ENCODE measurements around the gene TMEM63B.

TMEM63B gene

GRCh38 chr6:44126320-44127149, 819 bp upstream of the TMEM63B start:
- Histone ChIP-seq H3K4me3 (ENCODE audit: low read length) (peak overlapping the region; percentile 84), H3K27ac (ENCODE audit: low read length) (no peak overlapping the region), H3K9ac (ENCODE audit: low read length) (peak overlapping the region; percentile 71), H3K4me1 (ENCODE audit: control insufficient read depth, low read depth, low read length) (peaks cover 20% of the 10 kb centered on the region), H3K27me3 (ENCODE audit: control insufficient read depth, insufficient read depth, low read length) (no peaks in the 10 kb centered on the region), H3K36me3 (ENCODE audit: control insufficient read depth, low read depth, low read length) (no peaks in the 10 kb centered on the region), H3K9me3 (ENCODE audit: control insufficient read depth, low read depth, low read length) (no peaks in the 10 kb centered on the region)

DNA sequence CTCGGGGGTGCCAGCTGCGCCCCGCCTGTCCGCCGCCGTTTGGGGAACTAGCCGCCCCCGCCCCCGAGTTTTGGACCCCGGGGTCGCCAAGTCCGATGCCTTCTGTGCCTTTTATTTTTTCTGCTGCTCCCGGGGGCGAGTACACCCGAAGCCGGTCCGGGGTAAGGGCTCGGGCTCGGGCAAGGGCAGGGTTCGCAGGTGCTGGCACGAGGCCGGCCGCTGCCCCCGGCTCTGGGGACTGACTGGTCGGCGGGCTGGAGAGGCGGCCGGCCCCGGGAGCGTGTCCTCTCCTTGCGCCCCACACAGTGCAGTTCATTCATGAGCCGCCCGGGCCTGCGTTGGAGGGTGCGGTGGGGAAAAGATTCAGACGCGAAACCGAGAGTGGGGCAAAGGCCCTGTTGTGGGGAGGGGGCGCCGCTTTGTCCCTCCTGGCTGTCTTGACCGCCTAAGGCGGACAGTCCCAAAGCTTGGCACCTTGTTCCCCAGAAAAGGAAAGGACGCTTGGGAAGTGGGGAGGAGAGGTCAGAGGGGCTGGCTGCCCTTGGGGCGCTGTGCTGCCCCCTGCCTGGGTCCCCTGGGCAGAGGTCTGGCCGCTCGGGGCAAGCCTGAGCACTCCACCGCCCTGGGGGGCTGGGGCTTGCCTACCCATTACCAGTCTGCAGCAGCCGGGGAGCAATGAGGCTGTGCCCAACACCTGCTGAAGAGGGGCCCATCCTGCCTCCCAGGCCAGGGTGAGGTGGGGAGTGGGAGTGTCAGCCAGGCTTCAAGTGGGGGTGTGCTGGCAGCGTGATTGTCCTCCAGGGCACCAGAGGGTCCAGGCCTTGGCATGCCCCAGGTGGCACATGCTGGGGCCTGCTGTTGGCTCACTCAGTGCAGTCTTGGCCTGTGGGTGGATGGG, 915 bp downstream of the TMEM63B start:
- H3K4me1 ChIP-seq (ENCODE audit: control insufficient read depth, low read depth, low read length) = peaks cover 14% of the 10 kb centered on the region
- peak overlapping the region; percentile 70 for H3K4me3 ChIP-seq (ENCODE audit: low read length)
- H3K27ac ChIP-seq (ENCODE audit: low read length) = no peak overlapping the region
- no peaks in the 10 kb centered on the region for H3K36me3 ChIP-seq (ENCODE audit: control insufficient read depth, low read depth, low read length)
- H3K9ac ChIP-seq (ENCODE audit: low read length) = peak overlapping the region; percentile 37
- H3K9me3 ChIP-seq (ENCODE audit: control insufficient read depth, low read depth, low read length) = no peaks in the 10 kb centered on the region
- H3K27me3 ChIP-seq (ENCODE audit: control insufficient read depth, insufficient read depth, low read length) = no peaks in the 10 kb centered on the region

- Histone ChIP-seq H3K4me1 (ENCODE audit: control insufficient read depth, low read depth, low read length) (peaks cover 21% of the 10 kb centered on the region), H3K9me3 (ENCODE audit: control insufficient read depth, low read depth, low read length) (no peaks in the 10 kb centered on the region), H3K27me3 (ENCODE audit: control insufficient read depth, insufficient read depth, low read length) (no peaks in the 10 kb centered on the region), H3K4me3 (ENCODE audit: low read length) (no peak overlapping the region), H3K36me3 (ENCODE audit: control insufficient read depth, low read depth, low read length) (no peaks in the 10 kb centered on the region), H3K9ac (ENCODE audit: low read length) (no peak overlapping the region), H3K27ac (ENCODE audit: low read length) (no peak overlapping the region)
Measured at GRCh38 chr6:44129841-44130322, 2.5 kb downstream of the TMEM63B start.

- H3K9ac ChIP-seq (ENCODE audit: low read length) = no peak overlapping the region
- H3K27me3 ChIP-seq (ENCODE audit: control insufficient read depth, insufficient read depth, low read length) = no peaks in the 10 kb centered on the region
- H3K9me3 ChIP-seq (ENCODE audit: control insufficient read depth, low read depth, low read length) = no peaks in the 10 kb centered on the region
- H3K4me1 ChIP-seq (ENCODE audit: control insufficient read depth, low read depth, low read length) = peaks cover 13% of the 10 kb centered on the region
- H3K36me3 ChIP-seq (ENCODE audit: control insufficient read depth, low read depth, low read length) = no peaks in the 10 kb centered on the region
- H3K27ac ChIP-seq (ENCODE audit: low read length) = no peak overlapping the region
- no peak overlapping the region for H3K4me3 ChIP-seq (ENCODE audit: low read length)
Measured at GRCh38 chr6:44131892-44132291, 4.5 kb downstream of the TMEM63B start.

DNA sequence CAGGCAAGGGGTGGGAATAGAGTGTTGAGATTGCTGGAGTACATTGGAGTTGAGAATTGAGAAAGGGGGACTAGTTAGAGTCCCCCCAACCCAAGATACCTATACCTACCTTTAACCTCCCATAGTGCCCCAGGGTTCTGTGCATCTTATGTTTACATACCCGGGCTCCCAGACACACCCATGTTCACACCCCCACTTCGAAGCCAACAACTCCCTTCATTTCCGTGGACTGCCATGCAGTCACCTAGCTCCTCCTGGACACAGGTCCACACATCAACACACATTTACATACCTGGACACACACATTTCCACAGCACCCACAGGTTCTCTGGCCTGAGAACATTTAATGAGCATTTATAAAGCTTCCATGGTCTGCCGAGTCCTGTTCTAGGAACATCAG, 5.1 kb downstream of the TMEM63B start:
- Histone ChIP-seq H3K27ac (ENCODE audit: low read length) (no peak overlapping the region), H3K9ac (ENCODE audit: low read length) (no peak overlapping the region)

DNA sequence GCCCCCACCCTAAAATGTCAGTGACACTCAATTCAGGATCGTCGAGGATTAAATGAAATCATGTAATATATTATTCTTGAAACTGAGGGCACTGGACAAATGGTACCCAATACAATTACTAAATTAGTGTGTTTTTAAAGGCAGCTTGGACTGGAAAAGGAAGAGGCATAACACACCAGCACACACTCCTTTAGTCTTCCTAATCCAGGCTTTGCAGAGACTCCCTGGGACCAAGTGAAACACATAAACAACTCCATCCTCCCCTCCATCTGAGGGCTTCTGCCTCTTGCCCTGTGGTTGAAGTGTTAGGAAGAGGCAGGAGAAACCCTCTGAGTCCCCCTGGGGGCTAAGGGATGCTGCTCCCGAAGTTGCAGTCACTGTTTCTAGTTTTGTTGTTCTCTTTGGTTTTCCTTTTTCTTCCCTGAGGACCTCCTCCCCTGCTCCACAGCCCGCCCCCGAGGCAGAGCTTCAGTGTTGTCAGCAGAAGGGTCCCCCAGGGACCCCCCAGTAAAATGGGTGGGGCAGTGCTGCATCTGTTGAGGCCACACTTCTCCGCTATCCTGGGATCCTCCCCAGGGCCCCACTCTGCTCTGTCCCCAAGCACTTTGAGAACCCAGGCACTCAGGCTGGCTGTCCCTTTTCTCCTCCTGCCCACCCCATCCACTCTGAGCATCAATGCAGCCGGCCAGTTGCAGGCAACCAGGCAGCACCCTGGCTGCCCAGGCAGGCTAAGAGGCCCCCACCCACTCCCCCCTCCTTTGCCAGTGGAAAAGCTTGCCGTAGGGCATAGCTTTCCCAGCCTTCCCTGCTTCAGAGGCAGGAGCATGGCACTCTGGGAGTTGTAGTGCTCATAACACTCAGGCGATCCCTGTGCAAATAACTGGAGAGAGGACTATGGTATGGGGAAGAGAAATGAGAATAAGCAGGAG, 5.9 kb downstream of the TMEM63B start:
- Histone ChIP-seq H3K4me1 (ENCODE audit: control insufficient read depth, low read depth, low read length) (peaks cover 13% of the 10 kb centered on the region), H3K27ac (ENCODE audit: low read length) (no peak overlapping the region), H3K36me3 (ENCODE audit: control insufficient read depth, low read depth, low read length) (peaks cover 5% of the 10 kb centered on the region), H3K4me3 (ENCODE audit: low read length) (peak overlapping the region; percentile 4), H3K27me3 (ENCODE audit: control insufficient read depth, insufficient read depth, low read length) (no peaks in the 10 kb centered on the region), H3K9ac (ENCODE audit: low read length) (no peak overlapping the region), H3K9me3 (ENCODE audit: control insufficient read depth, low read depth, low read length) (no peaks in the 10 kb centered on the region)

More for the DNA sequence above, 5.1 kb downstream of the TMEM63B start:
- H3K27me3 ChIP-seq (ENCODE audit: control insufficient read depth, insufficient read depth, low read length) = no peaks in the 10 kb centered on the region
- no peaks in the 10 kb centered on the region for H3K9me3 ChIP-seq (ENCODE audit: control insufficient read depth, low read depth, low read length)
- H3K36me3 ChIP-seq (ENCODE audit: control insufficient read depth, low read depth, low read length) = peaks cover 5% of the 10 kb centered on the region
- peaks cover 13% of the 10 kb centered on the region for H3K4me1 ChIP-seq (ENCODE audit: control insufficient read depth, low read depth, low read length)
- H3K4me3 ChIP-seq (ENCODE audit: low read length) = no peak overlapping the region

- Histone ChIP-seq H3K27me3 (ENCODE audit: control insufficient read depth, insufficient read depth, low read length) (no peaks in the 10 kb centered on the region), H3K9ac (ENCODE audit: low read length) (no peak overlapping the region), H3K4me3 (ENCODE audit: low read length) (no peak overlapping the region), H3K9me3 (ENCODE audit: control insufficient read depth, low read depth, low read length) (no peaks in the 10 kb centered on the region), H3K27ac (ENCODE audit: low read length) (no peak overlapping the region), H3K36me3 (ENCODE audit: control insufficient read depth, low read depth, low read length) (peaks cover 5% of the 10 kb centered on the region), H3K4me1 (ENCODE audit: control insufficient read depth, low read depth, low read length) (peaks cover 16% of the 10 kb centered on the region)
Measured at GRCh38 chr6:44133981-44134711, 6.8 kb downstream of the TMEM63B start.

DNA sequence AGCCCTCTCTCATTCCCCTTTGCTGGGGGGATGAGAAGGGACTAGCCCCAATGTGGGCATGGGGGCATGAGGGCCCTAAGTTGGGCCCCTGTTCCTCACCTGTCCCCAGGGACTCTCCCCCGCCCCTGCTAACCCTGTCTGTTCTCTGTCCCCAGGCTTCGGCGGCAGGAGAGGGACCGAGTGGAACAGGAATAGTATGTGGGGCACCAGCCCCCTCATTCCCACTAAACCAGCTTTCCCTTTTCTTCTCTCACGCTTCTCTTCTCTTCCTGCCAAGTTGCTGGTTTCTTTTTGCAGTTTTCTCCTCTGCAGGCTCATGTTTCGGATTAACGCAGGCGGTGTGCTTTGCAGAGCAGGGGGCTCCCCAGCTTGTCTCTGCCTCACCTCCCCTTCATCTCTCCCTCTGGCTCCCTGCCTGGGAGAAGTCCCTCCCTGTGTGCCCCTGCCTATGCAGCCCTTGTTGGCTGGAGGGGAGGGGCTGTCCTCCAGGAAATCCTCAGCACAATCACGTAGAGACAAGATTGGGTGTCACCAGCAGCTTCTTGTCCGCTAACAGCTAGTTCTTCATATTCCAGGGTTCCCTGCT, 7.9 kb downstream of the TMEM63B start:
- no peaks in the 10 kb centered on the region for H3K27me3 ChIP-seq (ENCODE audit: control insufficient read depth, insufficient read depth, low read length)
- H3K27ac ChIP-seq (ENCODE audit: low read length) = no peak overlapping the region
- no peak overlapping the region for H3K9ac ChIP-seq (ENCODE audit: low read length)
- H3K4me1 ChIP-seq (ENCODE audit: control insufficient read depth, low read depth, low read length) = peaks cover 16% of the 10 kb centered on the region
- H3K36me3 ChIP-seq (ENCODE audit: control insufficient read depth, low read depth, low read length) = peaks cover 8% of the 10 kb centered on the region
- no peaks in the 10 kb centered on the region for H3K9me3 ChIP-seq (ENCODE audit: control insufficient read depth, low read depth, low read length)
- H3K4me3 ChIP-seq (ENCODE audit: low read length) = no peak overlapping the region

GRCh38 chr6:44135875-44136274, 8.5 kb downstream of the TMEM63B start:
- peaks cover 16% of the 10 kb centered on the region for H3K4me1 ChIP-seq (ENCODE audit: control insufficient read depth, low read depth, low read length)
- no peak overlapping the region for H3K4me3 ChIP-seq (ENCODE audit: low read length)
- no peak overlapping the region for H3K27ac ChIP-seq (ENCODE audit: low read length)
- H3K9me3 ChIP-seq (ENCODE audit: control insufficient read depth, low read depth, low read length) = no peaks in the 10 kb centered on the region
- H3K27me3 ChIP-seq (ENCODE audit: control insufficient read depth, insufficient read depth, low read length) = no peaks in the 10 kb centered on the region
- H3K36me3 ChIP-seq (ENCODE audit: control insufficient read depth, low read depth, low read length) = peaks cover 14% of the 10 kb centered on the region
- H3K9ac ChIP-seq (ENCODE audit: low read length) = no peak overlapping the region

DNA sequence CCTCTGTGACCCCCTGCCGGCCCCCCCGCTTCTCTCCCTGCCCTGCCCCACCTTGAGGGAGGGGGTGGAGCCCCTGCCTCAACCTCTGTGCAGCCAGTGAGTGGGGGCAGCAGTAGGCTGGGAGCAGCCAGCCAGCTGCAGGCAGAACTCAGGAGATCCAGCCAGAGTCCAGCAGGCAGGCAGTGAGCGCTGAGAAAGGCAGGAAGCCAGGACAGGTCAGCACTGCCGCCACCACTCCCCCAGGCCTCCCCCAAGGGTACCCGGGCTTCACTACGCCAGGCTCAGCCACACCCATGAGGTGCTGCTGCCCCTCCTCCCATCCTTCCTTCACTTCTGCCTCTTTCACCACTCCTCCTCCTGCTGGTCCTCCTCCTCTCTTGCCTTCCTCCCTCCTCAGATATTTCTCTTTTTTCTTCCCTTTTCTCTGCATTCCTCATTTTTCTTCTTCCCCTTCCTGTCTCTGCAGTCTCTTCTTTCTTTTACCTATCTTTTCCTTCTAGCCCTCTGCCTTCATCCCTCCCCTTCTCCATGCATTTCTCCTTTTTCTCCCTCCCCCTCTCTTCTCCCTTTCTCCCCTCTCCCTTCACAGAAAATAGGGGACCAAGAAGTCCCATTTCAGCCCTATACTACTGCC, 11.5 kb downstream of the TMEM63B start:
- H3K9ac ChIP-seq (ENCODE audit: low read length) = no peak overlapping the region
- H3K4me3 ChIP-seq (ENCODE audit: low read length) = no peak overlapping the region
- peaks cover 26% of the 10 kb centered on the region for H3K36me3 ChIP-seq (ENCODE audit: control insufficient read depth, low read depth, low read length)
- no peak overlapping the region for H3K27ac ChIP-seq (ENCODE audit: low read length)
- peaks cover 7% of the 10 kb centered on the region for H3K4me1 ChIP-seq (ENCODE audit: control insufficient read depth, low read depth, low read length)
- no peaks in the 10 kb centered on the region for H3K9me3 ChIP-seq (ENCODE audit: control insufficient read depth, low read depth, low read length)
- no peaks in the 10 kb centered on the region for H3K27me3 ChIP-seq (ENCODE audit: control insufficient read depth, insufficient read depth, low read length)
